Measurements from ENCODE around the gene DENND1B. TPM values are rescaled to one million over a fixed set of nuclear protein-coding genes. Genes with fewer than 3 reads are reported as not detected.

DENND1B gene
- total RNA-seq, 1 donor from 2014 or later = 22.1 TPM

DNA sequence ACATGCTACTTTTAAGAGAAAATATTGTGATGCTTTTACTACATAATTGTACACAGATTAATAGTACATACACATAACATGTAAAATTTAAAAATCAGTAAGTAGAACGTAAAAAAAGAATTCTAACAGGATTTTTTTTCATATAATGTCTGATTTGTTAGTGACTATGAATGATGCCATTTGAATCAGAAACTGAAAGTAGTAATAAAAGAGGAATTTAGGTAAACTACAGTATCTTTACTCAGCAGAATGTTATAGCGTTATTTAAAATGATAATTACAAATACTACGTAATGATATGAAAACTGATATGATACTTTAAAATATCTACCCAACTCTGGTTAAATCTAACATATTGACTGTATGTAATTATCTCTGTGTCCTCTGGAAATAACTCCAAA, 116.1 kb downstream of the DENND1B start:
- H3K27ac Mint-ChIP-seq (ENCODE audit: unreplicated experiment) = no peak overlapping the region
- H3K9me3 Mint-ChIP-seq (ENCODE audit: unreplicated experiment) = peaks cover 2% of the 10 kb centered on the region
- no peak for DNase-seq
- H3K4me3 Mint-ChIP-seq (ENCODE audit: unreplicated experiment) = no peak overlapping the region
- peaks cover 10% of the 10 kb centered on the region for H3K4me1 Mint-ChIP-seq (ENCODE audit: low read depth, unreplicated experiment)
- TF ChIP-seq, protein P1, sequence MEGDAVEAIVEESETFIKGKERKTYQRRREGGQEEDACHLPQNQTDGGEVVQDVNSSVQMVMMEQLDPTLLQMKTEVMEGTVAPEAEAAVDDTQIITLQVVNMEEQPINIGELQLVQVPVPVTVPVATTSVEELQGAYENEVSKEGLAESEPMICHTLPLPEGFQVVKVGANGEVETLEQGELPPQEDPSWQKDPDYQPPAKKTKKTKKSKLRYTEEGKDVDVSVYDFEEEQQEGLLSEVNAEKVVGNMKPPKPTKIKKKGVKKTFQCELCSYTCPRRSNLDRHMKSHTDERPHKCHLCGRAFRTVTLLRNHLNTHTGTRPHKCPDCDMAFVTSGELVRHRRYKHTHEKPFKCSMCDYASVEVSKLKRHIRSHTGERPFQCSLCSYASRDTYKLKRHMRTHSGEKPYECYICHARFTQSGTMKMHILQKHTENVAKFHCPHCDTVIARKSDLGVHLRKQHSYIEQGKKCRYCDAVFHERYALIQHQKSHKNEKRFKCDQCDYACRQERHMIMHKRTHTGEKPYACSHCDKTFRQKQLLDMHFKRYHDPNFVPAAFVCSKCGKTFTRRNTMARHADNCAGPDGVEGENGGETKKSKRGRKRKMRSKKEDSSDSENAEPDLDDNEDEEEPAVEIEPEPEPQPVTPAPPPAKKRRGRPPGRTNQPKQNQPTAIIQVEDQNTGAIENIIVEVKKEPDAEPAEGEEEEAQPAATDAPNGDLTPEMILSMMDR (IDR thresholded peaks at IDR 0.05; ENCODE audit: partially characterized antibody, unreplicated experiment) = no peak
- no peaks in the 10 kb centered on the region for H3K27me3 Mint-ChIP-seq (ENCODE audit: unreplicated experiment)
- H3K36me3 Mint-ChIP-seq (ENCODE audit: unreplicated experiment) = no peaks in the 10 kb centered on the region

DNA sequence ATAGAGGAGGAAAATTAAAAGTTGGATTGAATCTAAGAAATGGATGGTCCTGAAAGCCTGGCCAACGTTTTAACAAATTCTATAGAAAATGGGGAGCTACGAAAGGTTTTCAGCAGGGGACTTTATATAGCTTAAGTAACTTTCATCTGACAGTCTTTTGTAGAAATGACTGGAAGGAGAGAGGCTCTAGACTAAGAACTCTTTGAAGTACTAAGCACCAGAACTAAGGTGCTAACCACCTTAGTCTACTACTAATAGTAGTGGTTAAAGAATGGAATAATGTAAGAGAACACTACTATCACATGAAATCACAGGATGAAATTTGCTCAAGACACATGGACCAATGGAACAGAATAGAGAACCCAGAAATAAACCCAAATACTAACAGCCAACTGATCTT, 126.1 kb downstream of the DENND1B start:
- Mint-ChIP-seq H3K27ac (ENCODE audit: unreplicated experiment) (no peak overlapping the region), H3K27me3 (ENCODE audit: unreplicated experiment) (no peaks in the 10 kb centered on the region), H3K4me1 (ENCODE audit: low read depth, unreplicated experiment) (no peaks in the 10 kb centered on the region), H3K36me3 (ENCODE audit: unreplicated experiment) (no peaks in the 10 kb centered on the region), H3K9me3 (ENCODE audit: unreplicated experiment) (no peaks in the 10 kb centered on the region), H3K4me3 (ENCODE audit: unreplicated experiment) (no peak overlapping the region)
- TF ChIP-seq, protein P1 (IDR thresholded peaks at IDR 0.05; ENCODE audit: partially characterized antibody, unreplicated experiment) = no peak
- no peak for DNase-seq

DNA sequence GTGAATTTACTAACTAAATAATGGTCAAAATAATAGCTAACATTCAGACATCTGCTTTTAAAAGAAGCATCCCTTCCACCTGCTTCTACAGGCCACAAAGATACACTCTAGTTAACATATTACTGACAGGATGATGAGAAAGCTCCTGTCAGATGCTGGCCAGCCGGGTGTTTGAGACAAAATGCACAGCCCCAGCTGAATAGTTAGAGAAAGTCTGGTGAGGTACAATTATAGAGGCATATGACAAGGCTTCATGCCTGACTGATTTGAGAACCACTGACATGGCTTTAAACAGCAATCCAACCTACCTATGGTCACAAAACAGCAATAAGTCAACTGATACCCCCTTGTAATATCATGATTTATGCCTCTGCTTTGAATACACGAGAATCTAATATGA, 137.0 kb downstream of the DENND1B start:
- TF ChIP-seq, protein P1 (IDR thresholded peaks at IDR 0.05; ENCODE audit: partially characterized antibody, unreplicated experiment) = no peak
- no peaks in the 10 kb centered on the region for H3K36me3 Mint-ChIP-seq (ENCODE audit: unreplicated experiment)
- peaks cover 4% of the 10 kb centered on the region for H3K27me3 Mint-ChIP-seq (ENCODE audit: unreplicated experiment)
- H3K9me3 Mint-ChIP-seq (ENCODE audit: unreplicated experiment) = peaks cover 13% of the 10 kb centered on the region
- H3K4me3 Mint-ChIP-seq (ENCODE audit: unreplicated experiment) = peak overlapping the region; percentile 14
- peak overlapping the region; percentile 99 for H3K27ac Mint-ChIP-seq (ENCODE audit: unreplicated experiment)
- H3K4me1 Mint-ChIP-seq (ENCODE audit: low read depth, unreplicated experiment) = peaks cover 24% of the 10 kb centered on the region
- peak; percentile 49 for DNase-seq

DNA sequence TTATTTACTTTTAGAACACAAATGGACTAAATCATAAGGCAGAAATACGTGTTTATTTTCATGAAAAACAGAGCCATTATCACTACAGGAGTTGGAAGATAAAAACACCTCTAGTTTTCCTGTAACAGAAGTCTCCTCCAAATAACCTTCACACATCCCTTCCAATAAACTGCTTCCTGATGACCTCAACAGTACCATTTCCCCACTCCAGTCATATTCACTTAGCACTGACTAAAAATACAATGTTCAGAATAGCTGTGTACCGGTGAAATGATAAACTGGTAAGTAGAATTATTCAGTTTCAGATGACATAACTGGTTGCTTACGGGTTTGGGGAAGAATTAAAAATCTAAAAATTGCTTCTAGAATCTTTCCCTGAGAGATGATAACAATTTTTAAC, 137.9 kb downstream of the DENND1B start:
- Mint-ChIP-seq H3K4me1 (ENCODE audit: low read depth, unreplicated experiment) (peaks cover 24% of the 10 kb centered on the region), H3K36me3 (ENCODE audit: unreplicated experiment) (no peaks in the 10 kb centered on the region), H3K4me3 (ENCODE audit: unreplicated experiment) (peak overlapping the region; percentile 14), H3K27ac (ENCODE audit: unreplicated experiment) (peak overlapping the region; percentile 99), H3K27me3 (ENCODE audit: unreplicated experiment) (peaks cover 4% of the 10 kb centered on the region), H3K9me3 (ENCODE audit: unreplicated experiment) (peaks cover 13% of the 10 kb centered on the region)
- TF ChIP-seq, protein P1 (IDR thresholded peaks at IDR 0.05; ENCODE audit: partially characterized antibody, unreplicated experiment) = no peak
- no peak for DNase-seq

DNA sequence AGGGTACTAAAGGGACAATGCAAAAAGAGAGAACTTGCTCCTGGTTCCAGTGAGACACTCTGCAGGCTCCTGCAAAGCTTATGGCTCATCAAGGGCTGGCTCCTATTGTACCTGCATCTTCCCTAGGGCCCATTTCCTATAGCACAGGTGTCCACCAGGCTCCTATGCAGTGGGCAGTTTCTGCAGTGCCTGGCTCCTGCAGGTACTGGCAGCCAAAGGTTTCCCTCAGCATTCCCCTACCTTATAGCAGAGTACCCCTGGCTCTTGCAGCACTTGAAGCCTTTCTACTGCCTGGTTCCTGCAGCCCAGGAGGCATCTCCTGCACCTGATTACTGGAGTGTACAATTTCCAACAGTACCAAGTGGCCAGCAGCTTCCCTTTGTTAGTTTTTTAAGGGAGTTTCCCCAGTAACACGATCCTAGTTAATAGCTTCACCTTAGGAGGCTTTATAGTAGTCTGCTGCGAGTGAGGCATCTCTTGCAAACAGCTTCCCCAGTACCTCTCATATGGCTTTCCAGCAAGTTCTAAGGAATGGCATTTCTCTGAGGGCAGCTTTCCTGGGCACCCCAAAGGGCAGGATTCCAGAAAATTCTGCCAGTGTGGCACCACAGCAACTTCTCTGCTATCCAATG, 141.7 kb downstream of the DENND1B start:
- TF ChIP-seq, protein P1 (IDR thresholded peaks at IDR 0.05; ENCODE audit: partially characterized antibody, unreplicated experiment) = no peak
- H3K36me3 Mint-ChIP-seq (ENCODE audit: unreplicated experiment) = peaks cover 3% of the 10 kb centered on the region
- H3K27me3 Mint-ChIP-seq (ENCODE audit: unreplicated experiment) = peaks cover 4% of the 10 kb centered on the region

More for the DNA sequence above, 141.7 kb downstream of the DENND1B start:
- no peak overlapping the region for H3K4me3 Mint-ChIP-seq (ENCODE audit: unreplicated experiment)
- peaks cover 12% of the 10 kb centered on the region for H3K9me3 Mint-ChIP-seq (ENCODE audit: unreplicated experiment)
- H3K4me1 Mint-ChIP-seq (ENCODE audit: low read depth, unreplicated experiment) = peaks cover 28% of the 10 kb centered on the region
- no peak for DNase-seq
- H3K27ac Mint-ChIP-seq (ENCODE audit: unreplicated experiment) = no peak overlapping the region

All from glutamatergic neuron (in vitro differentiated cells).